K562 (cell line): ENCODE results near the gene SPAG9. TPM values are rescaled to one million over a fixed set of nuclear protein-coding genes. Genes with fewer than 3 reads are reported as not detected.

Experiments
- ATAC-seq: fragments of 200-7000 bp; cut with Tn5 transposase; 3 replicates; pipeline ENCODE4 v1.9.1; 2020; ENCODE audit warnings: moderate library complexity
- BruUV-seq: library from RNA; stranded (reverse); fragments of 400-500 nt; replicated peaks from 2 replicates; lab custom pipeline; 2021; lab: Mats Ljungman, UMichigan
- CTCF ChIA-PET: fragments of 300-600 bp; formaldehyde crosslinking; extraction: SDS; loops from one replicate; lab custom pipeline; 2021; ENCODE audit warnings: low intra/inter-chr PET ratio; lab: Yijun Ruan, JAX
- POLR2A ChIA-PET: fragments of 300-600, 350-650 bp; sonication (Branson Sonifier 250); formaldehyde crosslinking; extraction: SDS; loops from one replicate; lab custom pipeline; 2021; ENCODE audit warnings: antibody characterized with exemption, inconsistent platforms; lab: Yijun Ruan, JAX
- DNase-seq, 4 experiments: peaks; one replicate each; pipeline versions ENCODE4 v3.0.0 to v3.0.0-alpha.2; 2011 to 2018; ENCODE audit warnings: low spot score in 3 of 4, mixed read lengths in 3 of 4; ENCODE audit errors: extremely low read depth in 1 of 4
- FAIRE-seq: peaks from 2 replicates; lab custom pipeline; 2011; peaks lifted over from hg19 to GRCh38; lab: Jason Lieb, UNC
- H2AFZ ChIP-seq: 2 replicates; pipeline ENCODE4 v1.6.0; 2011; ENCODE audit warnings: low read depth, low read length, control low read depth, inconsistent platforms
- H3K27ac ChIP-seq: fragments of 200-600 bp; 3 replicates; pipeline ENCODE4 v1.8.0; 2011; ENCODE audit warnings: low read depth, mild to moderate bottlenecking, control low read depth, inconsistent platforms, low read length, moderate library complexity, mixed read lengths; ENCODE audit errors: extremely low read depth
- H3K27me3 ChIP-seq, 2 experiments: fragments of 300-600 bp in 1 of 2; 2 replicates in 1 of 2; 3 replicates in 1 of 2; pipeline versions ENCODE4 v1.6.0 to v1.8.0; 2011; ENCODE audit warnings: inconsistent platforms in 2 of 2, low read length in 2 of 2, mild to moderate bottlenecking in 1 of 2, mixed read lengths in 1 of 2, moderate library complexity in 1 of 2; ENCODE audit not compliant: control insufficient read depth in 2 of 2, insufficient read depth in 2 of 2
- H3K36me3 ChIP-seq: fragments of 300-600 bp; 3 replicates; pipeline ENCODE4 v1.8.0; 2011; ENCODE audit warnings: mild to moderate bottlenecking, low read length, inconsistent platforms; ENCODE audit not compliant: control insufficient read depth, insufficient read depth
- H3K4me1 ChIP-seq, 2 experiments: fragments of 200-600 bp in 1 of 2; replicated peaks in 1 of 2; 2 replicates in 1 of 2; 3 replicates in 1 of 2; pipeline versions ENCODE4 v1.5.1 to v1.8.0; 2011; ENCODE audit warnings: inconsistent platforms in 2 of 2, low read length in 2 of 2, mild to moderate bottlenecking in 1 of 2, mixed read lengths in 1 of 2, moderate library complexity in 1 of 2; ENCODE audit not compliant: control insufficient read depth in 2 of 2, insufficient read depth in 2 of 2
- H3K4me2 ChIP-seq: 2 replicates; pipeline ENCODE4 v1.6.1; 2011; ENCODE audit warnings: low read length, control low read depth, inconsistent platforms, mixed read lengths; ENCODE audit not compliant: insufficient read depth
- H3K4me3 ChIP-seq: fragments of 200-600 bp; sonication (generic), shearing (Covaris generic); 2 replicates; pipeline ENCODE4 v1.5.1; 2016; ENCODE audit warnings: control low read depth, inconsistent platforms
- H3K79me2 ChIP-seq: fragments of 200-600 bp; 3 replicates; pipeline ENCODE4 v1.8.0; 2011; ENCODE audit warnings: low read length, inconsistent platforms; ENCODE audit not compliant: control insufficient read depth, insufficient read depth
- H3K9ac ChIP-seq, 2 experiments: 2 replicates each; pipeline versions ENCODE4 v1.6.0 to v1.6.1; 2011; ENCODE audit warnings: low read depth in 2 of 2, low read length in 2 of 2, control low read depth in 1 of 2, inconsistent platforms in 1 of 2, mild to moderate bottlenecking in 1 of 2, mixed read lengths in 1 of 2; ENCODE audit not compliant: insufficient read depth in 1 of 2
- H3K9me1 ChIP-seq: one replicate; pipeline ENCODE4 v1.6.0; 2011; ENCODE audit warnings: inconsistent platforms, mild to moderate bottlenecking, low read length, moderate library complexity; ENCODE audit not compliant: control insufficient read depth, insufficient read depth
- H3K9me3 ChIP-seq: replicated peaks from 2 replicates; pipeline ENCODE4 v1.5.1; 2011; ENCODE audit warnings: low read depth, low read length, inconsistent platforms; ENCODE audit not compliant: control insufficient read depth, insufficient read depth
- H4K20me1 ChIP-seq: replicated peaks from 2 replicates; pipeline ENCODE4 v1.6.1; 2011; ENCODE audit warnings: low read length, inconsistent platforms, mixed read lengths; ENCODE audit not compliant: control insufficient read depth, insufficient read depth
- ADNP ChIP-seq: fragments of 200-800 bp; sonication (Bioruptor generic); IDR thresholded peaks from 2 replicates; pipeline ENCODE4 v1.6.1; 2016; ENCODE audit warnings: missing genetic modification characterization, missing compliant biosample characterization
- ARNT ChIP-seq, 2 experiments: fragments of 450-650 bp; IDR thresholded peaks; 2 replicates each; pipeline ENCODE4 v1.6.1; 2016; ENCODE audit warnings: mild to moderate bottlenecking in 1 of 2
- DACH1 ChIP-seq: fragments of 450-650 bp; IDR thresholded peaks from 2 replicates; pipeline ENCODE4 v1.6.1; 2018; ENCODE audit not compliant: partially characterized antibody
- NR2C1 ChIP-seq, 2 experiments: fragments of 450-650 bp; IDR thresholded peaks; 2 replicates each; pipeline ENCODE4 v1.6.1; 2017; ENCODE audit warnings: mild to moderate bottlenecking in 2 of 2, antibody characterized with exemption in 1 of 2, inconsistent platforms in 1 of 2, missing compliant biosample characterization in 1 of 2, missing genetic modification characterization in 1 of 2
- PML ChIP-seq: IDR thresholded peaks from 2 replicates; pipeline ENCODE4 v1.6.1; 2012; ENCODE audit warnings: low read length, inconsistent platforms
- RBBP5 ChIP-seq: fragments of 200-600 bp; sonication (generic); IDR thresholded peaks from 2 replicates; pipeline ENCODE4 v1.6.1; 2012; ENCODE audit warnings: borderline replicate concordance, mild to moderate bottlenecking, low read length, control low read depth, inconsistent platforms; ENCODE audit not compliant: insufficient read depth, poor library complexity, severe bottlenecking
- RFX1 ChIP-seq: fragments of 450-650 bp; IDR thresholded peaks from 2 replicates; pipeline ENCODE4 v1.6.1; 2016; ENCODE audit warnings: mild to moderate bottlenecking, moderate library complexity
- SMAD3 ChIP-seq: fragments of 450-650 bp; formaldehyde crosslinking; conservative IDR thresholded peaks from 2 replicates; pipeline ENCODE4 v1.4.0; 2020; ENCODE audit warnings: mild to moderate bottlenecking
- TAF9B ChIP-seq: fragments of 450-650 bp; IDR thresholded peaks from 2 replicates; pipeline ENCODE4 v1.6.1; 2018; ENCODE audit warnings: mild to moderate bottlenecking; ENCODE audit not compliant: partially characterized antibody
- WGBS: fragments of 100-300 bp; shearing (Covaris generic); methylation state at CpG from one replicate; pipeline ENCODE4 v1.1.6; 2016; ENCODE audit warnings: low coverage, mixed read lengths; ENCODE audit not compliant: insufficient coverage; ENCODE audit errors: missing lambda C conversion rate; 5-methylcytosine and 5-hydroxymethylcytosine counted together
- in situ Hi-C: fragments of 300-500 bp; cut with MboI; formaldehyde crosslinking; loops from 4 replicates; pipeline ENCODE4 v1.15.0; 2018; ENCODE audit warnings: inconsistent platforms, mixed read lengths
- intact Hi-C: fragments of 100-400 bp; cut with micrococcal nuclease; formaldehyde crosslinking; loops from 2 replicates; pipeline ENCODE4 v1.14.2; 2022
- polyA plus RNA-seq, 8 experiments: library from polyadenylated mRNA; depleted of rRNA in 4 of 8; stranded (reverse) in 5 of 8; unstranded in 3 of 8; fragments of >200 nt; fragmentation: Nextera tagmentation in 2 of 8; fragmentation: Illumina TruSeq in 1 of 8; extraction: Ambion mirVana in 2 of 8; extraction: Trizol in 1 of 8; gene quantifications; 2 replicates each; pipeline versions ENCODE4 v1.2.1 to v1.2.3, GENCODE V29; 2011 to 2014; ENCODE audit warnings: inconsistent platforms in 1 of 8, missing spikeins in 1 of 8
- total RNA-seq, 7 experiments: library from RNA; depleted of rRNA in 6 of 7; stranded (reverse); fragments of >200 nt in 6 of 7; fragmentation: Illumina TruSeq in 2 of 7; extraction: Trizol in 2 of 7; gene quantifications; 2 replicates each; pipeline versions ENCODE4 v1.2.1 to v1.2.3, GENCODE V29; 2011 to 2021; ENCODE audit warnings: low replicate concordance in 1 of 7
- TF ChIP-seq, protein P1 (sequence below): sonication (generic); formaldehyde crosslinking; IDR thresholded peaks from 2 replicates; pipeline ENCODE4 v1.8.1; 2022; ENCODE audit warnings: missing genetic modification reagents

Gene SPAG9
- total and polyA plus RNA-seq, 9 of the 15 experiments (the other 6 are each of a cell fraction or from before 2014, with no cell fraction given), result 12.2 to 99.2 (median 58.2) TPM

DNA sequence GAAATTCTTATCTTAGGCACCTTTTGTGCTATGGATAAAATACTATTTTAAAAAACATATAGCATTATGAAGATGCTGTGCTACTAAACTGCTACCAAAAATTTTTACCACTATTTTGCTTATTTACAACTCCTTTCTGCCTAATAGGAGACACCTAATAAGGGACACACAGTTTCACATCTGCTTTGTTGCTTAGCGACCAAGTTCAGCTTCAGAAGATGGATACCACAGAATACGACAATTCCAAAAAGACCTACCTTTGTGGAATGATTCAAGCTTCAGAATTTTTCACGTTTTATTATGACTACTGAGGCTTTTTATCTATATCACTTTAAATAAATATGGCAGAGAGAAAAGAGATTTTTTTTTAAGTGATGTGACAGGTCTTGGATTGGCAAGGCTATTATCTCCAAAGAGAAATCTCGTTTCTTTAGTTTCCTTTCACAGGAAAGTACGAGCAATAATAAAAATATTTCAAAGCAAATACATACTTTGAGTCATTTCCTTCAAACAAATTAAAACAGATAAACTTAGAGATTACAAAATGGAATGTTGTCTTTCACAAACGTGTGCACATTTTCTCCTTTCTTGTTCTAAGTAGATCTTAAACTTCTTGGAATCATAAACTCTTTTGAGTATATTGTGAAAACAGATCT, 35.4 kb downstream of the SPAG9 start:
- Histone ChIP-seq H3K27ac (no peak overlapping the region), H3K9me3 (no peaks in the 10 kb centered on the region), H3K9me1 (no peaks in the 10 kb centered on the region), H3K4me3 (no peak overlapping the region), H3K79me2 (peaks cover 67% of the 10 kb centered on the region), H4K20me1 (peaks cover 3% of the 10 kb centered on the region; the same call in 1 of the 2 replicates), H3K36me3 (peaks cover 2% of the 10 kb centered on the region; the same call in 2 of the 3 replicates), H3K9ac (no peak overlapping the region), H3K4me2 (no peak overlapping the region), H3K4me1 (no peaks in the 10 kb centered on the region), H2AFZ (no peak overlapping the region), H3K27me3 (no peaks in the 10 kb centered on the region)
- ChIA-PET CTCF (no interaction called here), POLR2A (interaction anchor here (1.0 kb wide), 1 partner anchor 12 kb away, joined by 3 read pairs; no protein-coding TSS in a partner anchor)
- intact Hi-C loops, result no loop called here
- TF ChIP-seq RFX1 (peak; percentile 55; the same call in 1 of the 2 replicates), ARNT (IDR thresholded peaks at IDR 0.05) (no peak)
- ATAC-seq (no peak), FAIRE-seq (no peak), DNase-seq (no peak)
- no TSS peak for BruUV-seq
- in situ Hi-C loops, result no loop called here
- 52% methylated on average over 6 of the region's 6 CpGs for whole genome bisulfite sequencing

- Histone ChIP-seq H3K27ac (no peak overlapping the region), H4K20me1 (peaks cover 3% of the 10 kb centered on the region; the same call in 1 of the 2 replicates), H3K9me3 (no peaks in the 10 kb centered on the region), H3K36me3 (peaks cover 15% of the 10 kb centered on the region), H2AFZ (no peak overlapping the region), H3K4me3 (no peak overlapping the region), H3K27me3 (no peaks in the 10 kb centered on the region), H3K9ac (no peak overlapping the region), H3K4me1 (no peaks in the 10 kb centered on the region), H3K4me2 (no peak overlapping the region), H3K79me2 (peaks cover 66% of the 10 kb centered on the region), H3K9me1 (no peaks in the 10 kb centered on the region)
- no peak for DNase-seq
- no TSS peak for BruUV-seq
- intact Hi-C loops, result no loop called here
- in situ Hi-C loops, result no loop called here
- ChIA-PET POLR2A (interaction anchor here (0.5 to 0.7 kb wide), 2 partner anchors 15 to 158 kb away, joined by 3 read pairs; no protein-coding TSS in a partner anchor), CTCF (no interaction called here)
- no peak for ATAC-seq
- no peak for FAIRE-seq
- WGBS, result 95% methylated on average over 1 of the region's 1 CpG
- TF ChIP-seq NR2C1 (IDR thresholded peaks at IDR 0.05) (no peak), NR2C1 (tag; IDR thresholded peaks at IDR 0.05) (no peak), SMAD3 (CRISPR knock-in tag) (no peak), RBBP5 (no peak), PML (no peak), ADNP (tag) (no peak), TAF9B (no peak), DACH1 (no peak)
- TF ChIP-seq, protein P1, sequence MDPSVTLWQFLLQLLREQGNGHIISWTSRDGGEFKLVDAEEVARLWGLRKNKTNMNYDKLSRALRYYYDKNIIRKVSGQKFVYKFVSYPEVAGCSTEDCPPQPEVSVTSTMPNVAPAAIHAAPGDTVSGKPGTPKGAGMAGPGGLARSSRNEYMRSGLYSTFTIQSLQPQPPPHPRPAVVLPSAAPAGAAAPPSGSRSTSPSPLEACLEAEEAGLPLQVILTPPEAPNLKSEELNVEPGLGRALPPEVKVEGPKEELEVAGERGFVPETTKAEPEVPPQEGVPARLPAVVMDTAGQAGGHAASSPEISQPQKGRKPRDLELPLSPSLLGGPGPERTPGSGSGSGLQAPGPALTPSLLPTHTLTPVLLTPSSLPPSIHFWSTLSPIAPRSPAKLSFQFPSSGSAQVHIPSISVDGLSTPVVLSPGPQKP, result no peak
Observed at GRCh38 chr17:51083981-51084380, 36.7 kb downstream of the SPAG9 start.
